ENCODE results near the gene ITPK1.

ITPK1 gene

GRCh38 chr14:92906823-92907222 is 208.9 kb downstream of the ITPK1 start:
- no peak for DNase-seq

- DNase-seq: no peak
These were observed 209.3 kb downstream of the ITPK1 start for GRCh38 chr14:92906420-92906819.

- DNase-seq: no peak
These were observed 210.1 kb downstream of the ITPK1 start for GRCh38 chr14:92905667-92906066.

- DNase-seq: no peak
These were observed 212.4 kb downstream of the ITPK1 start for GRCh38 chr14:92903359-92903758.

- DNase-seq: no peak
These were observed 213.0 kb downstream of the ITPK1 start for GRCh38 chr14:92902726-92903125.

GRCh38 chr14:92902191-92902590 is 213.5 kb downstream of the ITPK1 start:
- DNase-seq: no peak

- no peak for DNase-seq
These were observed 215.1 kb downstream of the ITPK1 start for GRCh38 chr14:92900660-92901059.

- DNase-seq: no peak
These were observed 217.1 kb downstream of the ITPK1 start for GRCh38 chr14:92898566-92899131.

- DNase-seq: no peak
These were observed 217.7 kb downstream of the ITPK1 start for GRCh38 chr14:92897922-92898565.

- DNase-seq: no peak
These were observed 220.3 kb downstream of the ITPK1 start for GRCh38 chr14:92895352-92895878.

GRCh38 chr14:92892589-92892988 is 223.1 kb downstream of the ITPK1 start:
- DNase-seq: no peak

GRCh38 chr14:92890830-92891588 is 224.7 kb downstream of the ITPK1 start:
- DNase-seq: no peak

GRCh38 chr14:92888896-92889295 is 226.8 kb downstream of the ITPK1 start:
- DNase-seq: no peak

- no peak for DNase-seq
These were observed 228.6 kb downstream of the ITPK1 start for GRCh38 chr14:92887157-92887556.

Data from CD4-positive, alpha-beta T cell treated with Interleukin-1 beta for 1 hour (primary cell).